ENCODE data around the gene MAP1LC3B. TPM values are rescaled to one million over a fixed set of nuclear protein-coding genes. Genes with fewer than 3 reads are reported as not detected.
A peak's percentile ranks its signal among the peaks of the same experiment; 100 is the strongest.

The MAP1LC3B gene
- total RNA-seq, 1 experiment from 2014 or later: 72.3 TPM

GRCh38 chr16:87348616-87349157 is 43.4 kb upstream of the MAP1LC3B start:
- ChIA-PET POLR2A (interaction anchor here (0.6 kb wide), 1 partner anchor 32 kb away, joined by 3 read pairs; the partner anchor contains the start of gene C16orf95), CTCF (interaction anchor here (1.0 kb wide), 1 partner anchor 46 kb away, joined by 3 read pairs; no protein-coding TSS in a partner anchor)
- no peaks in the 10 kb centered on the region for H3K27me3 ChIP-seq (replicated peaks; ENCODE audit: control insufficient read depth, insufficient read depth, low read length)
- intact Hi-C loops (cut with micrococcal nuclease; ENCODE audit: unreplicated experiment): no loop called here
- Mint-ChIP-seq H3K27me3 (ENCODE audit: insufficient read depth, unreplicated experiment) (no peaks in the 10 kb centered on the region), H3K4me3 (ENCODE audit: unreplicated experiment) (no peak overlapping the region), H3K27ac (ENCODE audit: unreplicated experiment) (peak overlapping the region; percentile 10), H3K4me1 (ENCODE audit: low read depth, unreplicated experiment) (no peaks in the 10 kb centered on the region), H3K36me3 (ENCODE audit: insufficient read depth, unreplicated experiment) (peaks cover 48% of the 10 kb centered on the region), H3K9me3 (ENCODE audit: unreplicated experiment) (no peaks in the 10 kb centered on the region)
- no TSS peak for BruUV-seq (replicated peaks)
- no peaks in the 10 kb centered on the region for H3K4me1 ChIP-seq
- TF ChIP-seq CTCF (IDR thresholded peaks at IDR 0.05; ENCODE audit: insufficient read depth in 1 of 2, low read depth in 1 of 2, low read length in 1 of 2, severe bottlenecking in 1 of 2, unreplicated experiment in 1 of 2): no peak
- no peaks in the 10 kb centered on the region for H3K9me3 ChIP-seq
- DNase-seq: no peak
- no peak overlapping the region for H3K4me3 ChIP-seq (ENCODE audit: low read depth, low read length)
- H3K36me3 ChIP-seq (ENCODE audit: control insufficient read depth, insufficient read depth, low read length): peaks cover 1% of the 10 kb centered on the region

- Histone ChIP-seq H3K36me3 (ENCODE audit: control insufficient read depth, insufficient read depth, low read length) (peaks cover 1% of the 10 kb centered on the region), H3K27me3 (replicated peaks; ENCODE audit: control insufficient read depth, insufficient read depth, low read length) (no peaks in the 10 kb centered on the region), H3K9me3 (no peaks in the 10 kb centered on the region), H3K4me1 (peaks cover 3% of the 10 kb centered on the region), H3K4me3 (ENCODE audit: low read depth, low read length) (no peak overlapping the region)
- Mint-ChIP-seq H3K36me3 (ENCODE audit: insufficient read depth, unreplicated experiment) (peaks cover 42% of the 10 kb centered on the region), H3K9me3 (ENCODE audit: unreplicated experiment) (no peaks in the 10 kb centered on the region), H3K4me3 (ENCODE audit: unreplicated experiment) (no peak overlapping the region), H3K4me1 (ENCODE audit: low read depth, unreplicated experiment) (no peaks in the 10 kb centered on the region), H3K27ac (ENCODE audit: unreplicated experiment) (no peak overlapping the region), H3K27me3 (ENCODE audit: insufficient read depth, unreplicated experiment) (no peaks in the 10 kb centered on the region)
- no peak for TF ChIP-seq CTCF (IDR thresholded peaks at IDR 0.05; ENCODE audit: insufficient read depth in 1 of 2, low read depth in 1 of 2, low read length in 1 of 2, severe bottlenecking in 1 of 2, unreplicated experiment in 1 of 2)
- no TSS peak for BruUV-seq (replicated peaks)
- ChIA-PET CTCF (no interaction called here), POLR2A (no interaction called here)
- no peak for DNase-seq
- intact Hi-C loops (cut with micrococcal nuclease; ENCODE audit: unreplicated experiment): no loop called here
These were observed 42.1 kb upstream of the MAP1LC3B start for GRCh38 chr16:87350031-87350430.

- no peak overlapping the region for H3K4me3 Mint-ChIP-seq (ENCODE audit: unreplicated experiment)
- H3K9me3 ChIP-seq: no peaks in the 10 kb centered on the region
- H3K36me3 ChIP-seq (ENCODE audit: control insufficient read depth, insufficient read depth, low read length): peaks cover 2% of the 10 kb centered on the region
- H3K27ac Mint-ChIP-seq (ENCODE audit: unreplicated experiment): no peak overlapping the region
- H3K4me1 Mint-ChIP-seq (ENCODE audit: low read depth, unreplicated experiment): peaks cover 6% of the 10 kb centered on the region
- no peak for TF ChIP-seq CTCF (IDR thresholded peaks at IDR 0.05; ENCODE audit: insufficient read depth in 1 of 2, low read depth in 1 of 2, low read length in 1 of 2, severe bottlenecking in 1 of 2, unreplicated experiment in 1 of 2)
- H3K36me3 Mint-ChIP-seq (ENCODE audit: insufficient read depth, unreplicated experiment): peaks cover 42% of the 10 kb centered on the region
- intact Hi-C loops (cut with micrococcal nuclease; ENCODE audit: unreplicated experiment): no loop called here
- DNase-seq: no peak
- H3K27me3 ChIP-seq (replicated peaks; ENCODE audit: control insufficient read depth, insufficient read depth, low read length): no peaks in the 10 kb centered on the region
- no TSS peak for BruUV-seq (replicated peaks)
- no peak overlapping the region for H3K4me3 ChIP-seq (ENCODE audit: low read depth, low read length)
- H3K9me3 Mint-ChIP-seq (ENCODE audit: unreplicated experiment): no peaks in the 10 kb centered on the region
- ChIA-PET POLR2A (no interaction called here), CTCF (no interaction called here)
- H3K27me3 Mint-ChIP-seq (ENCODE audit: insufficient read depth, unreplicated experiment): no peaks in the 10 kb centered on the region
- H3K4me1 ChIP-seq: peaks cover 11% of the 10 kb centered on the region
These were observed 41.3 kb upstream of the MAP1LC3B start for GRCh38 chr16:87350681-87351319.
